Kasumi-1 (cell line): Measurements from ENCODE around the gene SRSF4.
"Not testable (repeated sequence)": the region's sequence is repeated elsewhere in the genome, so short reads cannot be mapped to it uniquely, and the experiment has no call there.

Experiments
- DNase-seq, 2 experiments: peaks; one replicate each; lab custom pipeline; 2025; lab: John Stamatoyannopoulos, UW

The SRSF4 gene

DNA sequence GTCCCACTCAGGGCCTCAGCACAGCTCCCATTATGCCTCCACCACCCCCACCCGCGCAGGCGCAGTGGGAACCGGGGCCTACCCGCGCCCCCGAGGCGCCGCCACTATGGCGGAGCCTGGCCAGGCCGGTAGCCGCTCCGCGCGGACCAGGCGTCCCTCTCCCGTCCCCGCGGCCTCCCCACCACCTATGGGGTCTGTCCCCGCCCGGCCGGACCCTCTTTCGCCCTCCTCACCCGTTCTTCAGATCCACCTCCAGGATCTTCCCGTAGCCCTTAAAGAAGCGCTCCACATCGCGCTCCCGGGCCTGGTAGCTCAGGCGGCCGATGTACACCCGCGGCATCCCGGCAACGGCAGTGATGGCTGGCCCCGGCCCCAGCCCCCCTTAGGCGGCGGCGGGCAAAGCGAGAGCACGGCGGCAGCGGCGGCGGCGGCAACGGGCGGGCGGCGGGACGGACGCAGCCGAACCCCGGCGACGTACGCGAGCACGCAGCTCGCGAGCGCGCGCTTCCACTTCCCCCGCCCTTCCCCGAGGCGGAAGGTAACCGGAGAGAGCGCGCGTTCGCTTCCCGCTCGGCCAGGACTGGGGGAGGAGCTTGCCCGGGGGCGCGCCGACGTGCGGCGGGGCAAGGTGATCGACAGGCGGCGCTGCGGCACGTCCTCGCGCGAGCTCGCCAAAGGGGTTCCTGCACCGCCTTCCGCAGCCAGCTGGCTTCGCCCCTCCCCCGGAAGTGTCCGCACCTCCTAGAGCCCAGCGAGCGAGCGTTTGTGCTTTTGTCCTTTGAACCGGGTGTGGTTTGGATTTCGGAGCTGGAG, at the start of gene SRSF4:
Gene SRSF4, minus strand, starts transcription at position 488 of the 813 bp plus-strand sequence. Its CDS starts 148 bp downstream, at position 340.
- DNase-seq = peak; percentile 97

- DNase-seq = peak; percentile 90 to 91
Observed at GRCh38 chr1:29230553-29231378, 49.1 kb upstream of the SRSF4 start, which contains the start of gene MECR. TSS of gene MECR (minus strand) at chr1:29230934. CDS start at chr1:29230906, 28 bp downstream.

DNA sequence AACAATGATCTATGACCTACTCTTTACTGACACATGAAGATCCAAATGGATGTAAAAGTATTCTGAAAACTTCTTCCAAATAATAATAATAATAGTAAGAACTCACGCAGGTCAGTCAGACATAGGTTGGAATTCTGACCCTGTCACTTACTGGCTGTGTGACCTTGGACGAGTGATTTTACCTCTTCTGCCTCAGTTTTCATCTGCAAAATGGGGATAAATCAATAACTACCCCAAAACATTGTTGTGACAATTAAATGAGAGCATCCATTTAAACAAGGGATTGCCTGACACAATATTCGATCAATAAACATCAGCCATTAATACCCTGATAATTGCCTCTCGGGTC, 48.5 kb upstream of the SRSF4 start:
- no peak for DNase-seq

DNA sequence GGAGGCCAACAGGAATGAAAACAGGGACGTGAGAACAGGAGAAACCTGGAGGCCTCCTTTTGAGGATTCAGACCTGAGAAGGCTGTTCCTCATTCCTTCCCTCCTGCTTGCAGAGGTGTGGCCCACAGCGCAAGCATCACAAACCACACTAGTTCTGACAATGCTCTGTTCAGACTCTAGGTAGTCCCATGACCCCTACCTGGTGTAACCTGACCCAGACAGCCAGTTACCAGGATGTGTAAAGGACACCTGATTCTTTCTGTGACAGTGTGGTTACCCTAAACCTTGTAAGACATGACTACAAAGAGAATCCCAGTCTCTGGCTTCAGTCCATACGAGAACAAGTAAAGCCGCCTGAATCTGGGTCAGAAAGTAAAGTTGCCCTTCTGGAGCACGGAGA, 45.8 kb upstream of the SRSF4 start:
- no peak for DNase-seq

- no peak for DNase-seq
Observed at GRCh38 chr1:29225361-29225760, 43.7 kb upstream of the SRSF4 start.

GRCh38 chr1:29224356-29224837, 42.7 kb upstream of the SRSF4 start:
- no peak for DNase-seq

GRCh38 chr1:29223521-29223920, 41.8 kb upstream of the SRSF4 start:
- DNase-seq = no peak

GRCh38 chr1:29222686-29223085, 41.0 kb upstream of the SRSF4 start:
- DNase-seq = no peak

GRCh38 chr1:29222260-29222659, 40.6 kb upstream of the SRSF4 start:
- not testable (repeated sequence) for DNase-seq

- no peak for DNase-seq
Observed at GRCh38 chr1:29221296-29221695, 39.6 kb upstream of the SRSF4 start.

DNA sequence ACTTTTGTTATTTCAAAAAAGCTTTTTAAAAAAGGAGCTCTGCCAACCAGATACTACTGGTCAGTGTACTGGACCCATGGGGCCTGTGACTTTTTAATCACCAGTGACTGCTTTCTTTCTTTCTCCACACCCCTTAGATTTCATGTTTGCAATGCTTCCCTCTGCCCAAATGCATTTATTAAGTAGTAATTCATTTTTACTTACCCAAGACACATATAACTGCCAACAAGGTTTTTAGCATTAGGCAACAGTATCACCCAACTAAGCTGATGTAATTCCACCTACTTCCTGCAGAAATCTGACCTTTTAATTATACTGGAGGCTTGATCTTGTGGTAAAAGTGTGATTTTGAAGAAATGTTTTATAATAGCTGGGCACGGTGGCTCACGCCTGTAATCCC, 36.5 kb upstream of the SRSF4 start:
- no peak for DNase-seq

DNA sequence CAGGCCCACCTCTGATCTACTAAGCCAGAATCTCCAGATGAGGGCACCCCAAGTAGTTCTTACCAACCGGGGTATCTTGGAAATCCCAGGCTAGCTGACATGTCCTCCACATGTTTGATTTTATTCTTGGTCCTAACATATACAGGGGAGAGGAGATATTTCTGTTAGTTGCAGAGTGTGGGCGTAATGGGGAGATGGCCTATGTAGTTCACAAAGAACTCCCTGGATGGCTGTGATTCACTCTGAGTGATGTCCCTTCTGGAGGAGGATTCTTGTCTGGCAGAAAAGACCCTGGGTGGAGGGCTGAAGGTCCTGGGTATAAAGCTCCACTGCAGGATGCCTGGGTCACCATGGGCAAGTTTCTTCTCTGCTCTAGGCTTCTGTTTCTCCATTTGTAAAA, 35.9 kb upstream of the SRSF4 start:
- no peak for DNase-seq

DNA sequence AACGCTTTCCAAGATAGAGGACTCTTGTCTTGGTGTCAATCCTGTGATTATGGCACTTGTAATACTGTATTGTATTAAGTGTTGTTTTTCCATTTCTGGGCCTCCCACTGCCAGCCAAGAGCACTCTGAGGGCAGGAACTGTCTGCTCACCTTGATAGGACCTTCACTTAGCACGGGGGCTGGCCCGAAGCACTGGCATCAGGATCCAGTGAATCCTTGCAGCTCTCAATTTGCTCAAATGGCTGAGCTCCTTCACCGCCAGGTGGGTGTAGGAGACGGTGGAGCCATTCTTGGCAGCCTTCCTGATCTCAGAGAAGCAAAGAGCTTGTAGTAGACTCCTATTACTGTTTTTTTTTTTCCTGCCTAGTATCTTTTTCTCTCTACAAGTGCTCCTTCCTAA, 31.4 kb upstream of the SRSF4 start:
- DNase-seq = no peak

- no peak for DNase-seq
Observed at GRCh38 chr1:29211086-29212030, 29.7 kb upstream of the SRSF4 start.

- no peak for DNase-seq
Observed at GRCh38 chr1:29210278-29211085, 28.8 kb upstream of the SRSF4 start.

DNA sequence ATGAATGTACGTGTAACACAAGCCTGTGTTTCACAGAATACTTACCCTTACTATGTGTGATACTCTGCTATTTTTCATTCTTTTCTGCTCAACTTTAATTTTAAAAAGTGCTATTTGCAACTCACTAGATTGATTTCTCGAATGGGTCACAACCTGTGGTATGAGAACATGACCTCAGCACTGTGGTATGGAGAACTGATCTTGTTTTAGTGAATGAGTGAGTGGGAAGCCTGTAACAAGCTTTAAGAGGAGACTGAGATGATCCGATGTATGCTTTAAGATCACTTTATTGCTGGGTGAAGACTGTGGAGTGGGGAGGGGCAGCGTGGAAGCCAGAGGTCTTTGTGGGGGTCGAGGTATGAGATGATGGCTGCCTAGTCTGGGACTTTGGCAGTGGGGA, 27.5 kb upstream of the SRSF4 start:
- DNase-seq = no peak

GRCh38 chr1:29208442-29208841, 26.7 kb upstream of the SRSF4 start:
- no peak for DNase-seq

DNA sequence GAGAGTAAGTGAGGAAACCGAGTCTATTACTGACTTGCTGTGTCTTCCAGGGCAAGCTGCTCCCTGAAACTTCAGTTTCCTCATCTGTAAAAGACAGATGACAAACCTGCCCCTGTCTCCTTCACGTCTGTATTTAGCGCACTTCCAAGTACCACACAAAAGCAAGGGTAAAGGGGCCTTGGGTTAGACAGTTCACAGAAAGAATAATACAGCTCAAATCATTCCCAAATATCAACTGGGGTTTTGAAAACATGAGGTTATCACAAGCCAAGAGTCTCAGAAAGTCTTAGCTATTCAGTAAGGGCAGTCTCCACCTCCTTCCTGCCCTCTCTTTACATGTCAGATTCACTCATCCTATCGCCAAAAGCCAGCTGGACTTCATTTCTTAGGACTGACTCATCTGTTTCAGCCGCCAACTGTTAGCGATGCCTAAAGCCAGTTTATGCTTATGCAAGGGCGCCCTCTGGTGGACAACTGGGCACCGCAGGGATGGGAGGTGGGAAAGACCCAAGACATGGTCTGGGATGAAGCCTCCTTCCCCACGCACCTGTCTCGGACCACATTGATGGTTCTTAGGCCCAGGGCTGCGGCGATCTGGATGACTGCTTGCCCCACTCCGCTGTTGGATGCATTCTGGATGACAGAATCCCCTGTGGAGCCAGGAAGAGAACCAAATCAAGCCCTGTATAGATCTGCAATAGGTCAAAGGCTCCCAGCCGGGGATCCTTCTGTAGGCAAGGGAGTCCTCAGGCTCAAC, 21.1 kb upstream of the SRSF4 start:
- DNase-seq = peak; percentile 78 to 90

DNA sequence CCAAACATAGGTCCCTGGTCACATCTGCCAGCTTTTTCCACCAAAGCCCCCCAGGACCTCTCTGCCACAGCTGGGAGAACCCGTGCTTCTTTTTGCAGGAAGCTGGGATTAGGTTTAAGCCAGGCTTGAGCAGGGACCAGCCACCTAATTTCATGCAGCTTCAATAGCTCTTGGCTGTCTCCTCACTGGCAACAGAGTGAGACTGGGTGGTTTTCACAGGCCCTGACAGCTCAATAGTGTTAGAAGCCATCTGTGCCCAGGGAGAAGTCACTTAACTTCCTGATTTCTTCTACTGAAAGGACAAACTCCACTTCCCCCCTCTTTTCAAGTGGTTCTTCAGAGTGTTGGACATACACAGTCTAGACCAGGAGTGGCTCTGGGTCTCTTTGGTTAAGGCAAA, 20.4 kb upstream of the SRSF4 start:
- DNase-seq = peak; percentile 50 to 71

GRCh38 chr1:29201595-29202051, 19.9 kb upstream of the SRSF4 start:
- no peak for DNase-seq
